HCT116 (cell line): ENCODE measurements around the gene FLOT1. TPM values are rescaled to one million over a fixed set of nuclear protein-coding genes. Genes with fewer than 3 reads are reported as not detected.
A peak's percentile ranks its signal among the peaks of the same experiment; 100 is the strongest.
"Not testable (repeated sequence)": the region's sequence is repeated elsewhere in the genome, so short reads cannot be mapped to it uniquely, and the experiment has no call there.

ENCODE experiments used
- ATAC-seq: fragments of 200-7000 bp; cut with Tn5 transposase; 2 replicates; pipeline ENCODE4 v1.9.1; 2020; ENCODE audit warnings: mild to moderate bottlenecking, moderate library complexity
- BruUV-seq: library from RNA; stranded (reverse); fragments of 400-500 nt; replicated peaks from 2 replicates; lab custom pipeline; 2021; lab: Mats Ljungman, UMichigan
- CTCF ChIA-PET: fragments of 300-600 bp; sonication (Branson Sonifier 250); formaldehyde crosslinking; loops from one replicate; lab custom pipeline; 2021; ENCODE audit warnings: antibody characterized with exemption; lab: Charles Lee
- POLR2A ChIA-PET: fragments of 300-600, 350-600 bp; sonication (Branson Sonifier 250); formaldehyde crosslinking; loops from one replicate; lab custom pipeline; 2021; ENCODE audit warnings: antibody characterized with exemption; lab: Charles Lee
- RAD21 ChIA-PET, 2 experiments: fragments of 300-600 bp; sonication (Branson Sonifier 250); formaldehyde crosslinking; loops; one replicate each; lab custom pipeline; 2023; ENCODE audit warnings: low total read pairs in 2 of 2; ENCODE audit not compliant: uncharacterized antibody in 2 of 2, unreplicated experiment in 2 of 2, low non-redundant PET in 1 of 2; lab: Charles Lee
- DNase-seq: peaks from one replicate; pipeline ENCODE4 v3.0.0-alpha.2; 2010; ENCODE audit warnings: low read depth, low spot score
- H2AFZ ChIP-seq: fragments of 200-600 bp; shearing (Covaris generic), sonication (generic); 2 replicates; pipeline ENCODE4 v1.6.1; 2017; ENCODE audit warnings: low read depth, mixed run types, mixed read lengths, antibody characterized with exemption, low read length; ENCODE audit not compliant: poor library complexity, severe bottlenecking
- H3K27ac ChIP-seq: 2 replicates; pipeline ENCODE4 v1.5.1; 2012; ENCODE audit warnings: low read depth, low read length
- H3K27me3 ChIP-seq: fragments of 200-600 bp; sonication (generic); 2 replicates; pipeline ENCODE4 v1.6.1; 2016; ENCODE audit warnings: mixed run types, low read length, mixed read lengths; ENCODE audit not compliant: insufficient read depth
- H3K36me3 ChIP-seq, 2 experiments: fragments of 200-500 bp in 1 of 2; fragments of 200-600 bp in 1 of 2; sonication (Bioruptor generic) in 1 of 2; sonication (generic) in 1 of 2; 2 replicates each; pipeline versions ENCODE4 v1.5.1 to v1.6.1; 2014 to 2016; ENCODE audit warnings: low read length in 2 of 2, inconsistent platforms in 1 of 2, mixed read lengths in 1 of 2, mixed run types in 1 of 2; ENCODE audit not compliant: insufficient read depth in 2 of 2, control insufficient read depth in 1 of 2
- H3K4me1 ChIP-seq, 2 experiments: fragments of 200-600 bp in 1 of 2; sonication (generic) in 1 of 2; 2 replicates each; pipeline versions ENCODE4 v1.5.1 to v1.6.1; 2012 to 2017; ENCODE audit warnings: low read length in 2 of 2, inconsistent platforms in 1 of 2, mild to moderate bottlenecking in 1 of 2, mixed read lengths in 1 of 2, mixed run types in 1 of 2, moderate library complexity in 1 of 2; ENCODE audit not compliant: insufficient read depth in 2 of 2, control insufficient read depth in 1 of 2
- H3K4me2 ChIP-seq: fragments of 200-600 bp; sonication (generic); 2 replicates; pipeline ENCODE4 v1.6.1; 2017; ENCODE audit warnings: mixed run types, low read length, mixed read lengths
- H3K4me3 ChIP-seq, 2 experiments: fragments of 200-600 bp in 1 of 2; sonication (generic) in 1 of 2; replicated peaks in 1 of 2; 2 replicates each; pipeline ENCODE4 v1.5.1; 2011 to 2016; ENCODE audit warnings: low read length in 2 of 2, control low read depth in 1 of 2, low read depth in 1 of 2, mild to moderate bottlenecking in 1 of 2, mixed read lengths in 1 of 2, mixed run types in 1 of 2
- H3K79me2 ChIP-seq: fragments of 200-600 bp; sonication (generic); 2 replicates; pipeline ENCODE4 v1.6.1; 2017; ENCODE audit warnings: mild to moderate bottlenecking, mixed run types, low read length, moderate library complexity, mixed read lengths; ENCODE audit not compliant: insufficient read depth
- H3K9ac ChIP-seq: fragments of 200-600 bp; sonication (generic); 2 replicates; pipeline ENCODE4 v1.6.1; 2016; ENCODE audit warnings: low read length, mixed read lengths
- H3K9me2 ChIP-seq: fragments of 200-600 bp; sonication (generic), shearing (Covaris generic); 2 replicates; pipeline ENCODE4 v1.6.1; 2017; ENCODE audit warnings: mixed run types, mild to moderate bottlenecking, moderate library complexity; ENCODE audit not compliant: insufficient read depth
- H3K9me3 ChIP-seq, 2 experiments: fragments of 200-500 bp in 1 of 2; fragments of 200-600 bp in 1 of 2; sonication (Bioruptor generic) in 1 of 2; sonication (generic) in 1 of 2; 2 replicates each; pipeline ENCODE4 v1.6.1; 2014 to 2017; ENCODE audit warnings: low read length in 2 of 2, mixed read lengths in 2 of 2, inconsistent platforms in 1 of 2, low read depth in 1 of 2, mild to moderate bottlenecking in 1 of 2, mixed run types in 1 of 2, moderate library complexity in 1 of 2; ENCODE audit not compliant: control insufficient read depth in 1 of 2, insufficient read depth in 1 of 2
- H4K20me1 ChIP-seq: fragments of 200-600 bp; sonication (generic), shearing (Covaris generic); 2 replicates; pipeline ENCODE4 v1.6.1; 2017; ENCODE audit warnings: mixed run types, mild to moderate bottlenecking, moderate library complexity; ENCODE audit not compliant: insufficient read depth
- CTCF ChIP-seq, 3 experiments: fragments of 200-600 bp in 1 of 3; sonication (generic) in 1 of 3; IDR thresholded peaks in 2 of 3; conservative IDR thresholded peaks in 1 of 3; 2 replicates each; pipeline ENCODE4 v1.5.1; 2012 to 2017; ENCODE audit warnings: low read depth in 2 of 3, low read length in 2 of 3, antibody characterized with exemption in 1 of 3, borderline replicate concordance in 1 of 3, control low read depth in 1 of 3, mild to moderate bottlenecking in 1 of 3, mixed read lengths in 1 of 3, mixed run types in 1 of 3, moderate library complexity in 1 of 3; ENCODE audit not compliant: insufficient read depth in 1 of 3
- POLR2AphosphoS5 ChIP-seq: IDR thresholded peaks from 2 replicates; pipeline ENCODE4 v1.6.1; 2011; ENCODE audit warnings: mild to moderate bottlenecking, low read depth, low read length, moderate library complexity
- REST ChIP-seq: IDR thresholded peaks from 2 replicates; pipeline ENCODE4 v1.6.1; 2012; ENCODE audit warnings: low read depth
- ZNF274 ChIP-seq: fragments of 200-500 bp; sonication (Bioruptor generic); IDR thresholded peaks from 2 replicates; pipeline ENCODE4 v1.6.1; 2014; ENCODE audit warnings: mild to moderate bottlenecking, low read depth, low read length, inconsistent platforms
- intact Hi-C: fragments of 100-400 bp; cut with micrococcal nuclease; formaldehyde crosslinking; loops from 2 replicates; pipeline ENCODE4 v1.10.0; 2022
- total RNA-seq: library from RNA; stranded (reverse); gene quantifications from one replicate; pipeline ENCODE4 v1.2.1, GENCODE V29; 2021; ENCODE audit not compliant: unreplicated experiment

The FLOT1 gene
- total RNA-seq, 1 experiment from 2014 or later, result 117 TPM

GRCh38 chr6:30722280-30723112 is 20.0 kb downstream of the FLOT1 start:
- Histone ChIP-seq H2AFZ (no peak overlapping the region), H3K27me3 (no peaks in the 10 kb centered on the region), H3K79me2 (peaks cover 63% of the 10 kb centered on the region), H3K9me2 (no peaks in the 10 kb centered on the region), H3K9ac (peak overlapping the region; percentile 100), H3K27ac (peak overlapping the region; percentile 89), H3K36me3 (peaks cover 27 to 44% of the 10 kb centered on the region in 2 experiments), H3K4me1 (peaks cover 7 to 63% of the 10 kb centered on the region in 2 experiments), H3K4me2 (peak overlapping the region; percentile 96), H4K20me1 (peaks cover 21% of the 10 kb centered on the region; the same call in 1 of the 2 replicates), H3K4me3 (peak overlapping the region; percentile 93 to 95), H3K9me3 (no peaks in the 10 kb centered on the region)
- no peak for ATAC-seq
- BruUV-seq, result no TSS peak
- ChIA-PET CTCF (interaction anchor here (0.9 to 5.7 kb wide), 6 partner anchors 8 to 232 kb away, joined by 3 to 45 read pairs (median 4); partner anchors contain the start of gene DHX16), POLR2A (interaction anchor here (1.1 to 3.7 kb wide), 5 partner anchors 42 to 107 kb away, joined by 3 to 17 read pairs (median 4); no protein-coding TSS in a partner anchor), RAD21 (interaction anchor here in 1 of 2 experiments (1.0 kb wide), 1 partner anchor 43 kb away, joined by 4 read pairs; no protein-coding TSS in a partner anchor)
- intact Hi-C loops, result loop anchor here (1.0 to 2.0 kb wide), 2 partner anchors 43 to 240 kb away; no protein-coding TSS in a partner anchor
- TF ChIP-seq ZNF274 (no peak), POLR2AphosphoS5 (peak; percentile 47; the same call in 1 of the 2 replicates), REST (no peak), CTCF (IDR thresholded peaks at IDR 0.05 in 2 of 3, conservative IDR thresholded peaks at IDR 0.05 in 1 of 3; ENCODE audit: borderline replicate concordance in 1 of 3, insufficient read depth in 1 of 3, low read depth in 2 of 3, low read length in 2 of 3) (peak in 2 of 3 experiments; percentile 91 to 94; a peak in 4 of 6 replicates)
- DNase-seq, result peak; percentile 62

GRCh38 chr6:30722025-30722279 is 20.5 kb downstream of the FLOT1 start:
- H2AFZ ChIP-seq, BruUV-seq, H3K27me3 ChIP-seq, ATAC-seq, RAD21 ChIA-PET, H3K9me2 ChIP-seq, DNase-seq, H3K9me3 ChIP-seq: not testable (repeated sequence)
- peak overlapping the region; percentile 96 for H3K4me2 ChIP-seq
- peak overlapping the region; percentile 89 for H3K27ac ChIP-seq
- peaks cover 21% of the 10 kb centered on the region; the same call in 1 of the 2 replicates for H4K20me1 ChIP-seq
- intact Hi-C loops, result loop anchor here (1.0 to 2.0 kb wide), 2 partner anchors 43 to 239 kb away; no protein-coding TSS in a partner anchor
- peak overlapping the region; percentile 100 for H3K9ac ChIP-seq
- POLR2A ChIA-PET, result interaction anchor here (1.0 to 3.7 kb wide), 6 partner anchors 34 to 107 kb away, joined by 3 to 17 read pairs (median 4); no protein-coding TSS in a partner anchor
- H3K79me2 ChIP-seq, result peaks cover 63% of the 10 kb centered on the region
- CTCF ChIA-PET, result interaction anchor here (0.9 to 5.7 kb wide), 4 partner anchors 9 to 232 kb away, joined by 3 to 45 read pairs (median 12); no protein-coding TSS in a partner anchor
- H3K36me3 ChIP-seq, result peaks cover 27 to 44% of the 10 kb centered on the region in 2 experiments
- peaks cover 7 to 61% of the 10 kb centered on the region in 2 experiments for H3K4me1 ChIP-seq
- peak overlapping the region; percentile 93 to 95 for H3K4me3 ChIP-seq
